K562 (cell line): ENCODE results near the gene AP3S1. TPM values are rescaled to one million over a fixed set of nuclear protein-coding genes. Genes with fewer than 3 reads are reported as not detected.

Experiments used
- ATAC-seq: fragments of 200-7000 bp; cut with Tn5 transposase; 3 replicates; pipeline ENCODE4 v1.9.1; 2020; ENCODE audit warnings: moderate library complexity
- BruUV-seq: library from RNA; stranded (reverse); fragments of 400-500 nt; replicated peaks from 2 replicates; lab custom pipeline; 2021; lab: Mats Ljungman, UMichigan
- CTCF ChIA-PET: fragments of 300-600 bp; formaldehyde crosslinking; extraction: SDS; loops from one replicate; lab custom pipeline; 2021; ENCODE audit warnings: low intra/inter-chr PET ratio; lab: Yijun Ruan, JAX
- POLR2A ChIA-PET: fragments of 300-600, 350-650 bp; sonication (Branson Sonifier 250); formaldehyde crosslinking; extraction: SDS; loops from one replicate; lab custom pipeline; 2021; ENCODE audit warnings: antibody characterized with exemption, inconsistent platforms; lab: Yijun Ruan, JAX
- DNase-seq, 4 experiments: peaks; one replicate each; pipeline versions ENCODE4 v3.0.0 to v3.0.0-alpha.2; 2011 to 2018; ENCODE audit warnings: low spot score in 3 of 4, mixed read lengths in 3 of 4; ENCODE audit errors: extremely low read depth in 1 of 4
- FAIRE-seq: peaks from 2 replicates; lab custom pipeline; 2011; peaks lifted over from hg19 to GRCh38; lab: Jason Lieb, UNC
- H2AFZ ChIP-seq: 2 replicates; pipeline ENCODE4 v1.6.0; 2011; ENCODE audit warnings: low read depth, low read length, control low read depth, inconsistent platforms
- H3K27ac ChIP-seq: fragments of 200-600 bp; 3 replicates; pipeline ENCODE4 v1.8.0; 2011; ENCODE audit warnings: low read depth, mild to moderate bottlenecking, control low read depth, inconsistent platforms, low read length, moderate library complexity, mixed read lengths; ENCODE audit errors: extremely low read depth
- H3K27me3 ChIP-seq, 2 experiments: fragments of 300-600 bp in 1 of 2; 2 replicates in 1 of 2; 3 replicates in 1 of 2; pipeline versions ENCODE4 v1.6.0 to v1.8.0; 2011; ENCODE audit warnings: inconsistent platforms in 2 of 2, low read length in 2 of 2, mild to moderate bottlenecking in 1 of 2, mixed read lengths in 1 of 2, moderate library complexity in 1 of 2; ENCODE audit not compliant: control insufficient read depth in 2 of 2, insufficient read depth in 2 of 2
- H3K36me3 ChIP-seq: fragments of 300-600 bp; 3 replicates; pipeline ENCODE4 v1.8.0; 2011; ENCODE audit warnings: mild to moderate bottlenecking, low read length, inconsistent platforms; ENCODE audit not compliant: control insufficient read depth, insufficient read depth
- H3K4me1 ChIP-seq, 2 experiments: fragments of 200-600 bp in 1 of 2; replicated peaks in 1 of 2; 2 replicates in 1 of 2; 3 replicates in 1 of 2; pipeline versions ENCODE4 v1.5.1 to v1.8.0; 2011; ENCODE audit warnings: inconsistent platforms in 2 of 2, low read length in 2 of 2, mild to moderate bottlenecking in 1 of 2, mixed read lengths in 1 of 2, moderate library complexity in 1 of 2; ENCODE audit not compliant: control insufficient read depth in 2 of 2, insufficient read depth in 2 of 2
- H3K4me2 ChIP-seq: 2 replicates; pipeline ENCODE4 v1.6.1; 2011; ENCODE audit warnings: low read length, control low read depth, inconsistent platforms, mixed read lengths; ENCODE audit not compliant: insufficient read depth
- H3K4me3 ChIP-seq: fragments of 200-600 bp; sonication (generic), shearing (Covaris generic); 2 replicates; pipeline ENCODE4 v1.5.1; 2016; ENCODE audit warnings: control low read depth, inconsistent platforms
- H3K79me2 ChIP-seq: fragments of 200-600 bp; 3 replicates; pipeline ENCODE4 v1.8.0; 2011; ENCODE audit warnings: low read length, inconsistent platforms; ENCODE audit not compliant: control insufficient read depth, insufficient read depth
- H3K9ac ChIP-seq, 2 experiments: 2 replicates each; pipeline versions ENCODE4 v1.6.0 to v1.6.1; 2011; ENCODE audit warnings: low read depth in 2 of 2, low read length in 2 of 2, control low read depth in 1 of 2, inconsistent platforms in 1 of 2, mild to moderate bottlenecking in 1 of 2, mixed read lengths in 1 of 2; ENCODE audit not compliant: insufficient read depth in 1 of 2
- H3K9me1 ChIP-seq: one replicate; pipeline ENCODE4 v1.6.0; 2011; ENCODE audit warnings: inconsistent platforms, mild to moderate bottlenecking, low read length, moderate library complexity; ENCODE audit not compliant: control insufficient read depth, insufficient read depth
- H3K9me3 ChIP-seq: replicated peaks from 2 replicates; pipeline ENCODE4 v1.5.1; 2011; ENCODE audit warnings: low read depth, low read length, inconsistent platforms; ENCODE audit not compliant: control insufficient read depth, insufficient read depth
- H4K20me1 ChIP-seq: replicated peaks from 2 replicates; pipeline ENCODE4 v1.6.1; 2011; ENCODE audit warnings: low read length, inconsistent platforms, mixed read lengths; ENCODE audit not compliant: control insufficient read depth, insufficient read depth
- HDAC3 ChIP-seq: fragments of 450-650 bp; IDR thresholded peaks from 2 replicates; pipeline ENCODE4 v1.6.1; 2018; ENCODE audit warnings: borderline replicate concordance, mild to moderate bottlenecking, moderate library complexity; ENCODE audit not compliant: partially characterized antibody
- MXI1 ChIP-seq: IDR thresholded peaks from 2 replicates; pipeline ENCODE4 v1.6.1; 2011; ENCODE audit warnings: low read depth, mild to moderate bottlenecking, improper control_type of control experiment, low read length
- PHF20 ChIP-seq: fragments of 450-650 bp; IDR thresholded peaks from 2 replicates; pipeline ENCODE4 v1.6.1; 2018; ENCODE audit not compliant: partially characterized antibody
- TEAD2 ChIP-seq: fragments of 450-650 bp; IDR thresholded peaks from 2 replicates; pipeline ENCODE4 v1.6.1; 2016; ENCODE audit warnings: missing genetic modification characterization, control low read depth, missing compliant biosample characterization
- whole genome bisulfite sequencing: fragments of 100-300 bp; shearing (Covaris generic); methylation state at CpG from one replicate; pipeline ENCODE4 v1.1.6; 2016; ENCODE audit warnings: low coverage, mixed read lengths; ENCODE audit not compliant: insufficient coverage; ENCODE audit errors: missing lambda C conversion rate; 5-methylcytosine and 5-hydroxymethylcytosine counted together
- in situ Hi-C: fragments of 300-500 bp; cut with MboI; formaldehyde crosslinking; loops from 4 replicates; pipeline ENCODE4 v1.15.0; 2018; ENCODE audit warnings: inconsistent platforms, mixed read lengths
- intact Hi-C: fragments of 100-400 bp; cut with micrococcal nuclease; formaldehyde crosslinking; loops from 2 replicates; pipeline ENCODE4 v1.14.2; 2022
- polyA plus RNA-seq, 8 experiments: library from polyadenylated mRNA; depleted of rRNA in 4 of 8; stranded (reverse) in 5 of 8; unstranded in 3 of 8; fragments of >200 nt; fragmentation: Nextera tagmentation in 2 of 8; fragmentation: Illumina TruSeq in 1 of 8; extraction: Ambion mirVana in 2 of 8; extraction: Trizol in 1 of 8; gene quantifications; 2 replicates each; pipeline versions ENCODE4 v1.2.1 to v1.2.3, GENCODE V29; 2011 to 2014; ENCODE audit warnings: inconsistent platforms in 1 of 8, missing spikeins in 1 of 8
- total RNA-seq, 7 experiments: library from RNA; depleted of rRNA in 6 of 7; stranded (reverse); fragments of >200 nt in 6 of 7; fragmentation: Illumina TruSeq in 2 of 7; extraction: Trizol in 2 of 7; gene quantifications; 2 replicates each; pipeline versions ENCODE4 v1.2.1 to v1.2.3, GENCODE V29; 2011 to 2021; ENCODE audit warnings: low replicate concordance in 1 of 7
- TF ChIP-seq, protein P1 (sequence below): sonication (generic); formaldehyde crosslinking; IDR thresholded peaks from 2 replicates; pipeline ENCODE4 v1.8.1; 2022; ENCODE audit warnings: missing genetic modification reagents

Gene AP3S1
- total and polyA plus RNA-seq, 9 of the 15 experiments (the other 6 are each of a cell fraction or from before 2014, with no cell fraction given) = 46.1 to 106 (median 67.3) TPM

- Histone ChIP-seq H2AFZ (no peak overlapping the region), H3K9me3 (no peaks in the 10 kb centered on the region; the same call in 1 of the 2 replicates), H3K4me2 (no peak overlapping the region), H3K27me3 (peaks cover 9 to 27% of the 10 kb centered on the region in 2 experiments), H4K20me1 (no peaks in the 10 kb centered on the region), H3K9me1 (no peaks in the 10 kb centered on the region), H3K4me3 (no peak overlapping the region), H3K9ac (no peak overlapping the region), H3K4me1 (no peaks in the 10 kb centered on the region)
- FAIRE-seq = no peak
- intact Hi-C loops = no loop called here
- no peak for TF ChIP-seq MXI1
- TF ChIP-seq TEAD2 (tag) = no peak
- TF ChIP-seq PHF20 = no peak
- no peak for TF ChIP-seq HDAC3
- TF ChIP-seq, protein P1, sequence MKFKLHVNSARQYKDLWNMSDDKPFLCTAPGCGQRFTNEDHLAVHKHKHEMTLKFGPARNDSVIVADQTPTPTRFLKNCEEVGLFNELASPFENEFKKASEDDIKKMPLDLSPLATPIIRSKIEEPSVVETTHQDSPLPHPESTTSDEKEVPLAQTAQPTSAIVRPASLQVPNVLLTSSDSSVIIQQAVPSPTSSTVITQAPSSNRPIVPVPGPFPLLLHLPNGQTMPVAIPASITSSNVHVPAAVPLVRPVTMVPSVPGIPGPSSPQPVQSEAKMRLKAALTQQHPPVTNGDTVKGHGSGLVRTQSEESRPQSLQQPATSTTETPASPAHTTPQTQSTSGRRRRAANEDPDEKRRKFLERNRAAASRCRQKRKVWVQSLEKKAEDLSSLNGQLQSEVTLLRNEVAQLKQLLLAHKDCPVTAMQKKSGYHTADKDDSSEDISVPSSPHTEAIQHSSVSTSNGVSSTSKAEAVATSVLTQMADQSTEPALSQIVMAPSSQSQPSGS (CRISPR knock-in tag) = no peak
- TF ChIP-seq, all 486 proteins: peak for 0
- BruUV-seq = no TSS peak
- WGBS = 8% methylated on average over 4 of the region's 4 CpGs
- no peaks in the 10 kb centered on the region for H3K79me2 ChIP-seq
- ChIA-PET POLR2A (interaction anchor here (1.1 kb wide), 1 partner anchor 14 kb away, joined by 3 read pairs; no protein-coding TSS in a partner anchor), CTCF (no interaction called here)
- no peaks in the 10 kb centered on the region for H3K36me3 ChIP-seq
- ATAC-seq (no peak), DNase-seq (no peak)
- in situ Hi-C loops = no loop called here
- no peak overlapping the region for H3K27ac ChIP-seq
These were observed 89.0 kb downstream of the AP3S1 start for GRCh38 chr5:115930630-115931337.
